Measurements from ENCODE around the gene PIAS1.

Gene PIAS1

DNA sequence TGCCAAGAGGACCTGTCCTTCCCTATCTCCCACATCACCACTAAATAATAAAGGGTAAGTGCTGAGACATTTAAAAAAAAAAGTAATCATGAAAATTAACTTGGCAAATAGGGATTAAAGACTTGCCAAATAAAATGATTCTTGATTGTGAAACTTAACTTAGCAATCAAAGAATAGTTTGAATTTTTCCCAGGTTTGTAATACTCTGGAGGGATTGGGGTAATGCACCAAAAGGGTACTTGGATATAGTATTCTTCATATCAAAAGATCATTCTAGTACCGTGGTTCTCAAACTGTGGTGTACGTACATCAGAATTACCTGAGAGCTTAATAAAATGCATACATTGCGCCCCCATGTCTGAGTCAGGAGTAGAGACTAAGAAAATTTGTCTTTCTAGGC, 122.5 kb downstream of the PIAS1 start:
- DNase-seq (ENCODE audit: low read depth in 2 of 2, low spot score in 1 of 2): no peak

DNA sequence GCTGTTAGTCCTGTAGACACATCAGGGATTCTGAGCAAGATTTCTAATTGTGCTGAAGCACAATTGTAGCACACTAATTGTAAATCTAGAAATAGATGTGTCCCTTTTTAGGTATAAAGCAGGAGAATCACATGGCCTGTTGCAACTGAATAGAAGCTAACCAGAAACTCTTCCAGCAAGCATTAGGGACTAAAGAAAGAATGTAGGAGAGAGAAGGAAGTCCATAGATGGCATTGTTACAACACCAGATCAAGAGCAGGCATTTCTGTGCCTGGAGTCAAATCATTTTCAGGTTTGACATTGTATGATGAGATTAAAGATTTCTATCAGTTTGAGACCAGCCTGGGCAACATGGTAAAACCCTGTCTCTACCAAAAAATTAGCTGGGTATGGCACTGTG, 123.6 kb downstream of the PIAS1 start:
- no peak for DNase-seq (ENCODE audit: low read depth in 2 of 2, low spot score in 1 of 2)

DNA sequence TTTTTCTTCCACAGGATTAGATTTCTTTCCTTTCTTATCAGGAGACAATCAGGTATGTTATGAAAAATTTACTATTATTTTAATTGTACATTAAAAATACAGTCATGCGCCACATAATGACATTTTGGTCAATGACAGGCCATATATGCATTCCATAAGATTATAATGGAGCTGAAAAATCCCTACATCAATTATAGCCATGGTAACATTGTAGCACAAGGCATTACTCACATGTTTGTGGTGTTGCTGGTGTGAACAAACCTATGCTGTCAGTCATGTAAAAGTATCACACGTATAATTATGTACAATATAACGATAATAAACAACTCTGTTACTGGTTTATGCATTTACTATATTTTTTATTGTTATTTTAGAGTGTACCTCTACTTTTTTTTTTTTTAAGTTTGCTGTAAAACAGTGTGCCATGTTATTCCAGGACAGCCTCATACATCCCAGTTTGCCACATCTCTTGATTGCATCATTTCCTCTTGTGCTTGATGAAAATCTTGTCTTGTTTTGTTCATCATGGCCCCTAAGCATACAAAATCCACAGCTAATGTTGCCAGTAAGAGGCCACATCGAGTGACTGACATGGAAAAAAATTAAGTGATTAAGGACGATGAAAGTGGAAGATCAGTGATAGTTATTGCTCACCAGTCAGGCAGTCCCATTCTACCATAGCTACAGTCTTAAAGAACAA, 129.7 kb downstream of the PIAS1 start:
- DNase-seq (ENCODE audit: low read depth in 2 of 2, low spot score in 1 of 2): no peak

DNA sequence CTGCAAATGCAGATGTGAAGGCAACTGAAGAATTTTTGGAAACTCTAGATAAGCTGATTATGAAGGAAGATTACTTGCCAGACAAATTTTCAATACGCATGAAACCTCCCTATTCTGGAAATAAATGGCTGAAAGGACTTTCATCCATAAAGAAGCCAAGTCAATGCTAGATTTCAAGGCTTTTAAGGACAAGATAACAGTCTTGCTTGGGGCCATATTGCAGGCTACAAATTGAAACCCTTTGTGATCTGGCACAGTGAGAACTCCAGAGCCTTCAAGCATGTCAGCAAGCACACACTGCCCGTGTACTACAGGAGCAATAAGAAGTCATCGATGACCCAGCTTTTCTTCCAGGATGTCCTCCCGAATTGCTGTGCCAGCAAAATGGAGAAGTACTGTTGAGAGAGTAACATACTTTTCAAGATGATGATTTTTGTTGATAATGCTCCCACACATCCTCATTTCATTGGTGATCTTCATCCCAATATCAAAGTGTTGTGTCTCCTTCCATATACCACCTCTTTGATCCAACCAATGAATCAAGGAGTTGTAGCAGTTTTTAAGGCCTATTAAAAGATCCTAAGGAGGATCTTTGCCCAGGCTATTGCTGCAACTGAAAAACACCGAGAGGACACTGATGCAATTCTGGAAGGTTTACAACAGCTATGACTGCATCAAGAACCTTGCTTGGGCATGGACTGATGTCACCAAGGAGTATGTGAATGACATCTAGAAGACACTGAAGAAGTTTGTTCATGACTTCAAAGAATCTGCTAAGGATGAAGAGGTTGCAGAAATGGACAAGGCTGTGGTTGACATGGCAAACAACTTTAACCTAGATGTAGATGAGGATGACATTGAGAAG, 130.7 kb downstream of the PIAS1 start:
- DNase-seq (ENCODE audit: low read depth in 2 of 2, low spot score in 1 of 2): no peak

DNA sequence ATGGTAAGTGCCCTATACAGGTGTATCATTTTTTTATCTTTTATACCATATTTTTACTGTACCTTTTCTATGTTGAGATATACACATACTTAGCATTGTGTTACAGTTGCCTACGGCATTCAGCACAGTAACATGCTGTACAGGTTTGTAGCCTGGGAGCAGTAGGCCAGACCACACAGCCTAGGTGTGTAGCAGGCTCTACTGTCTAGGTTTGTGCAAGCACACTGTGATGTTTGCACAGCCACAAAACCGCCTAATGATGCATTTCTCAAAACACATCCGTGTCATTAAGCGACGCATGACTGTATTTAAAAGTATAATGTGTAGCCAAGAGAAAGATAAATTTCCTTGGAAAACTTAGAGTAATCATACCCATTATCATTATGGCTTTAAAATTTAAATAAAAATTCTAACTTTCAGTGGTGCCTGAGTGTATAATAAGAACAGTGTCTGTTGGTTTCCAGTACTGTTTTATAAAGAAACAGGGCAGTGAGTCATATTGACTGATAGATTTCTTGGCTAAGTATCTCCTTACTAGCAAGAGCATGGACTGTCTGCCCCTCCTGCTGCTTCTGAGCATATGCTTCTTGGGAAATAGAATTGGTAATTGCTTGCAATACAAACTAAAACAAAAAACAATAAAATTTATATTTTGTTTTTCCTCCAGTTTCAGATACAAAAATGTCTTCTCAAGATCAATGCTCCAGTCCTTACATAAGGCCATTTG, 132.7 kb downstream of the PIAS1 start:
- no peak for DNase-seq (ENCODE audit: low read depth in 2 of 2, low spot score in 1 of 2)

DNA sequence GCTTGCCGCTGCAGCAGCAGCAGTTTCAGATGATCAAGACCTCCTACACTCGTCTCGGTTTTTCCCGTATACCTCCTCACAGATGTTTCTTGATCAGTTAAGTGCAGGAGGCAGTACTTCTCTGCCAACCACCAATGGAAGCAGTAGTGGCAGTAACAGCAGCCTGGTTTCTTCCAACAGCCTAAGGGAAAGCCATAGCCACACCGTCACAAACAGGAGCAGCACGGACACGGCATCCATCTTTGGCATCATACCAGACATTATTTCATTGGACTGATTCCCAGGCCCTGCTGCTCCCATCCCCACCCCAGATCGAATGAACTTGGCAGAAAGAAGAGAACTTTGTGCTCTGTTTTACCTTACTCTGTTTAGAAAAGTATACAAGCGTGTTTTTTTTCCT, 133.4 kb downstream of the PIAS1 start:
- DNase-seq (ENCODE audit: low read depth in 2 of 2, low spot score in 1 of 2): no peak

DNA sequence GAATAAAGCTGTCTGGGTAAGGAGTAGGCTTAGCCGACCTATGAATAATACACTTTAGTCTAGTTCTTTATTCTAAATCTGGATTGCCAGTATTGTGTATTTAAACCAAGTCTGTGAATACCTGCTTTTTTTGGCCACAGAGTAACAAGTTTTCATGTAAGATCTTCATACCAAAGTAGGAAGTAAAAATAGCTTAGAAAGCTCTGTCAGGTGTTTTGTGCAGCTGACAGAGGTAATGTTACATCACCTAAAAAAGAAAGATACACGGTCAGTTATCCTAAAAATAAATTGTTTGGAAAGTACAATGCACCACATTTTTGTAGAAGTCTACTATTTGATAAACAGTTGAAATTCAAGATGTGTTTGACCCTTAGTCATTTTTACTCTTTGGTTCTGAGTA, 134.5 kb downstream of the PIAS1 start:
- no peak for DNase-seq (ENCODE audit: low read depth in 2 of 2, low spot score in 1 of 2)

DNA sequence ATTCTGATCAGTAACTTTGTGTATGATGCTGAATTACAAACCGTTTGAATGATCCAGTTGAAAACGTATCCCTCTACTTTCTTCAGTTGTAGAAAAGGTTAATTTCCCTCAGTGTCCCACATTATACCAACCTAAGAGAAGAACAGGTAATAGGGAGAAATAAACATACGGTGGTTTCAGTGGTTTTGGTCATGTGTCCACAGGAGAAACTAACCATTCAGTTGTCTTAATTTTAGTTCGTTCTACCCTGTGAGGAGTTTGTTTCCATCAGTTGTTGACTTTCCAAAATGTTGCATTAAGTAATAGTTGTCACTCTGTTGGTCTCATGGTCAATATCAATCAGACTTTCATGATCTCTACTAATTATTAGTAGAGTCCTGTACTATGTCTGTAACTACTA, 135.9 kb downstream of the PIAS1 start:
- DNase-seq (ENCODE audit: low read depth in 2 of 2, low spot score in 1 of 2): no peak

DNA sequence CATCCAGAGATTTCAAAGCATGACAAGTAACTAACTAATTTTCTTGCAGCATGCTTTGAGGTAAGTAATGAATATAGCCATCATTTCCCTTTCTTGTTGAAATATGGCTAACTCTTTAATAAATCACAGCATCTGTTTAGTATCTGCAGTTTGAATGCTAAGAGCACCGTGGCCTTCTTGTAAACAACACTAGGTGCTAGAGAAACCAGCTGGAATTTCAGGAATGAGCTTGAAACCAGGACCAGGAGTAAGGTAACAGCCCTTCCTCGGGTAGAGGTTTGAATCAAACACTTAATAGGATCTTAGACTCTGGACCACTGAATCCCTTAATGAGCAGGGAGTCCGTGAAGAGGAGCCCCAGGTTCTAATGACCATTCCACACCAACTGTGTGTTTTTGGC, 137.4 kb downstream of the PIAS1 start:
- DNase-seq (ENCODE audit: low read depth in 2 of 2, low spot score in 1 of 2): no peak

DNA sequence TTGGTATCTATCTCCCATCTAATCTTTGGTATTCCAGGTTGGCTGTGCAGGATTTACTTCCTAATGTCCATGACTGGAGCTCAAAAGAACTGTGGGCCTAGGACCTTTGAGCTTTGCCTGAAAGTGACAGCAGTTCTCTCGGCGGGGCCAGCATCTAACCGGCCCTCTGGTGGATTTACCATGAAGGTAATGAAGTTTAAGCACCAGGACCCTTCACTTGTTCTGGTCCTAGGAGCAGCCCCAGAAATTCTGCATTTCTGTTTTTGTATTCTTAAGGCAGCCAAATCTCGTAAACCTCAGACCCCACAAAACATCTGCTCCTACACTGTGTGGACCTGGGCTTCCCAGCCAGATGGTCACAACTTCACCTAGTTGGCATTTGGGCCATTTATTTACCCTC, 138.0 kb downstream of the PIAS1 start:
- DNase-seq (ENCODE audit: low read depth in 2 of 2, low spot score in 1 of 2): no peak

DNA sequence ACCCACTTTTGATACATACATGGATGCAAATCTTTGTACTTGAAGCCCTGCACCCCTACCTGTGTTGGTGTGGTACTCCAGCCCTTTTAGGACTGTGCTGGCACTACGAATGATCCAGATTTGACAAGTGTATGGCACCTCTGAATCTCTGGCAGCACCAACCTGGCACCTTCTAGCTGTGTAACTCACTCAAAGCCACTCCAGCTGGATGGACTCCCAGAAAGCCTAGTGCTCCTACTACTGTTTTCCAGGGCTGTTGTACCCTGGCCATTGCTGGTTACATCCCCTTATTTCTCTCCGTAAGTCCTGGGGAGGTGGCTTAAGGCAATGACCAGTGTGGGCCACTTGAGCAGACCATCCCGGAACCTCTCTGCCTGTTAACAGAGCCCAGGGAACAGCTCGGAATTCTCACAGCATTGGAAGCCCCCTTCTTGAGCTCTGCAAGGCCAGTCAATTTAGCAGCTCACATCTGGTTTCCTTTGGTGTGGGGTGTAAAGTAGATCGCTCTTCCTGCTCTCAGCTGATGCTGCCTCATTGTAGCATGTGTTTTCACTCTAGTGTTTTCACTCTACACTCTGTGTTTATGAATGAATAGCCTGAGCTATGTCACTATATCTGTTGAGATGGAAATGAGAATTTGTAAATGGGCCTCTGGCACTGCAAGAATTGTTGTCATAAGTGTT, 138.8 kb downstream of the PIAS1 start:
- DNase-seq (ENCODE audit: low read depth in 2 of 2, low spot score in 1 of 2): no peak

DNA sequence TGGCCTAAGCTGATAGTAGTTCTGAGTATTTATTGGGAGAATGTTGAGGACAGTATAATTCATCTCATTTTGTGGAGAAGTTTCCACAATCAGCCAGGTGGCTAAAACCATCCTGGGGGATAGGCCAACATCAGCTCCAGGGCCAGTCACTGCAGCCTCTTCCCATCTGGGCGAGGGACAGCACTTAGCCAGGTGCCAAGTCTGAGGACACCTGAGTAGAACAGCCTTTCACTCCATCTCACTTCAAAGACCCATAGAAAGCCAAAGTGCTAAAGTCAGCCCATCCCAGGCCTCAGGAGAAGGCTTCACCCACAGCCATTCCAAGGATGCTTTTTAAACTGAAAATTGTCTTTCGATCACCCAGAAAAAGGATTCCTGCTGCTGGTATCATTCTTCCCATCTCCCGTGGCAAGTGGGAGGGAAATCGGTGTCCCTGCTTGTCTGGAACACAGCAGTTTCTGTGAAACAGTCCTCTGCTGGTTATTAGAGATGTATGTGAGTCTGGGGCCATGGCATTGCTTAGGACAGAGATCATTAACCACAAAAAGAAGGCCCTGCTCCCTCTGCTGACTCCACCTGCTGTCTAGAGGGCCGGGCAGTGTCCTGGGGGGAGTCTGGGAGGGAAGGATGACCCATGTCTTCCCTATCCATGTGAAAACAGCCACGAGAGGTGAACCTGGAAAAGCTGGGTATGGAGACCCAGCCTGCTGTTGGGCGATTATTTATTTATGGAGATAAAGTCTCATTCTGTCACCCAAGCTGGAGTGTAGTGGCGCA, 141.4 kb downstream of the PIAS1 start:
- no peak for DNase-seq (ENCODE audit: low read depth in 2 of 2, low spot score in 1 of 2)

DNA sequence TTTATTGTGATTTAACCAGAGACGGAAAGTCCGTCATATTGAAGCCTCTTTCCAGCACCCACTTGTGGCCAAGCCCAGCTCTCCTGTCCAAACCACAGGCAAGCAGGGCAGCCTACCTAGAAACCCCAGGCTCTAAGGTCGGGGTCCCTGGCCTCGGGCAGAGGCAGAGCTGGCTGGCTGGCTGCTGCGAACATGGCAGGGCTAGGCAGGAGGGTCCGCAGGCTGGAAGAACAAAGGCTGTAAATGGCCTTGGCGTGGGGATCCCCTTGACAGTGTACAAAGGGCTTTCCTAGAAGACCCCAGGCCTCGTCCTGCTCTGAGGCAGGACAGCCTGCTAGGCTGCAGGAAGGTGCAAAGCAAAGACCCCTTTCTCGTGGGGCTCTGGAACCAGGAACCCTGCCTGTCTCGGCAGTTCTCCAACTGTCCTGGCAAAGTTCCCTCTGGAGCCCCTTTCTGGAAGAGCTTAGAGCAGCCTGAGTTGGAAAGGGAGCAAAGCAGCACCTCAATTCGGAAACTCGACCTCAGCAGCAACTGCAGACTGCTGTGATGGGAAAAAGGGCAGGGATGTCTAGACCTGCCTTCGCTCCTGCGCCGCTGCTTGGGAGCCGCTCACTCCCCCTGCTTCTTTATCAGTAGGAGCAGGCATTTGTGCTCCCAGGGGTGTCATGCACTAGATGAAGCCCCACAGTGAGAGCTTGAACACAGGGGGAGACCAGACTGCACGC, 142.5 kb downstream of the PIAS1 start:
- DNase-seq (ENCODE audit: low read depth in 2 of 2, low spot score in 1 of 2): no peak

DNA sequence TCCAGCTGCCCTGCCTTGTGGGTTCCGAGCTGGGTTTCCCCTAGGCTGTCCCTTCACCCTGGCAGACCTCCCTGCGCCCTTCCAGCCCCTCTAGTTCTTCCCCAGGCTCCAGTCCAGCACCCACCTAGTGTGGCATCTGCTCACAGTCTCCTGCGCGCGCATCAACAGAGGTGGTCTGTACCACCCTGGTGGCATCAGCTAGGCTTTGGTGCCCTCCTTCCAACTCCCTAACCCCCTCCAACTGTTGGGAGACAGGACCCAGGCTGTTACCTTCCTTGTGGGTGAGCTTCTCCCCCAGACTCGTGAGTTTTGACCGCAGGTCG, 143.0 kb downstream of the PIAS1 start:
- DNase-seq (ENCODE audit: low read depth in 2 of 2, low spot score in 1 of 2): no peak

DNA sequence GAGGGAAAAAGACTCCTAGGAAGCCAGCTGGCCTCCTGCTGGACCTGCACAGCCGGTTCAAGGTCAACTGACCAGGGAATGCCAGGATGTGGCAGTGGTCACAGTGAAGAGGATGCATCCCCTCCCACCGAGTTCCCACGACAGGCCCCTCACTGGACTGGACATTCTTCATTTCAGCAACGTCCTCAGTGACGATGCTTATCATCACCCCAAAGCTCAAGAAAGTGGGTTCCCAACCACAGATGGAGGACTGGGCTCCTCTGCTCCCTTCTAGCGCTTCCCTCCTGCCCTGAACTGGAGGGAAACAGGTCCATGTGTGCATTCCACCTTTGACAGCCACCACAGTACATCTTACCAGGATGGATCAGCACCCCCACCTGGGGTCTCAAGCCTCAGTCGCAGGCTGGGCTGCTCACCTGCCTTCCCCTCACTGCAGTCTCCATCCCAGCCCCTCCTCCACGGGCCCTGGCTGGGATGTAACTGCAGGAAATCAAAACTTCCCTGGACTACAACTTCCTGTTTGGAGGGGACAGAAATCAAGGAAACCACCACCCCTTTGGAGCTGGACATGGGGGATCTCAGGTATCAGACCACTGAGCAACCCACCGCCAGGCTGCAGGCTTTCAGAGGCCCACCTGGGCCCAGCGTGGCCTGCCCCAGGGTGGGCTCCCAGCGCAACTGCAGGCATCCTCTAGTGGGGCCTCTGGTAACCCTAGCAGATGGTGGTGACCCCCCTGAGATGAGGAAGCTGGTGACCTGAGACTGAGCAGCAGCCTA, 143.7 kb downstream of the PIAS1 start:
- DNase-seq (ENCODE audit: low read depth in 2 of 2, low spot score in 1 of 2): no peak

DNA sequence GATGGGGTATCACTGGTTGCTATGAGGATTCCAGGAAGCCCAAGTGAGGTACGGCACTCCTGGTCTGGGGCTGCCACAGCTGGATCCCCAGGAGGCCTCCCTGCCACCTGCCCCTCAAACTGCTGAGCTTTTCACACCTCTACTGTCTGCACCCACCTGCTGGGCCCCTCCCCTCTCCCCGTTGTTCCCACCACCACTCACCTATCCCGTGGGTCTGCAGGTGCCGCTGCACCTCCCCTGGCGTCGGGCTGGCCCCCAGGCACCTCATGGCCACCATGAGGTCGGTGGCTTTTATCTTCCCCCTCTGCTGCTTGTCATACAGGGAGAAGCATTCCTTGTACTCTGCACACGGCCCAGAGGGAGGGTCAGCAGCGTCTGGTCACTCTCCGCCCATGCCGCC, 145.2 kb downstream of the PIAS1 start:
- no peak for DNase-seq (ENCODE audit: low read depth in 2 of 2, low spot score in 1 of 2)

DNA sequence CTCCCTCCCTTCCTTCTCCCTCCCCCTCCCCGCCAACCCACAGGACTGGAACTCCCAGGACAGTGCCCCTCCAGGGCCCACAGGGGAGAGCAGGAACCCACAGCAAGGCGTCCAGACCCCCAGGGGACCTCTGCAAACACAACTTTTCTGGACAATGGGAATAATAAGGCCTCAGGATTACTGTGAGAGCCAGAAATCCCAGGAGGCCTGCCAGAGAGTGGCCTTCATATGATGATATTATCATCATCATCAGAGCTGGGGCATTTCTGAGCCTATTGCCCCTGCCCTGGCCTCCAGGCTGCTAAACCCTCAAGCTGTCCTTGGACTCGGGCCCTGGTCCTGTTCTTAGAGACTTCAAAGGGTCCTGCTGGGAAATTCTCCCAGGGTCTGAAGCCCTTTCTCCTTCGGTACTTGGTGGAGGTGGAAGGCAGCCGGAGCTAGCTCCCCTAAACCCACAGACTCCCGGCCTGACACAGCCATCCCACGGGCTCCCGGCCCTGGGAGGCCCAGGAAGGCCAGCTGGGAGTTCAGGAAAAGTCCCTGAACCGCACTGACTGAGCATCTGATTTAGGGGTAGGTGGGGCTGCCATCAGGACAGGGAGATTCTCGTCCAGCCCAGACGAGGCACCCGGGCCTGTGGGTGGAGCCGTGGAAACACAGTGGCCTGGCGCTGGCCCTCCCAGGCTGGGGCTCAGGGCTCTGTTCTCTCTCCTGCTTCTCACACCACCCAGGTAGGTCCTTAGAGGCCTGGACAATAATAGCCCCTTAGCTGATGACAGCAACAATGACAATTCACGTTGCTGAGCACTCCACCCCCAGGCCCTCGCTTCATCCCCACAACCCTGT, 146.1 kb downstream of the PIAS1 start:
- no peak for DNase-seq (ENCODE audit: low read depth in 2 of 2, low spot score in 1 of 2)

DNA sequence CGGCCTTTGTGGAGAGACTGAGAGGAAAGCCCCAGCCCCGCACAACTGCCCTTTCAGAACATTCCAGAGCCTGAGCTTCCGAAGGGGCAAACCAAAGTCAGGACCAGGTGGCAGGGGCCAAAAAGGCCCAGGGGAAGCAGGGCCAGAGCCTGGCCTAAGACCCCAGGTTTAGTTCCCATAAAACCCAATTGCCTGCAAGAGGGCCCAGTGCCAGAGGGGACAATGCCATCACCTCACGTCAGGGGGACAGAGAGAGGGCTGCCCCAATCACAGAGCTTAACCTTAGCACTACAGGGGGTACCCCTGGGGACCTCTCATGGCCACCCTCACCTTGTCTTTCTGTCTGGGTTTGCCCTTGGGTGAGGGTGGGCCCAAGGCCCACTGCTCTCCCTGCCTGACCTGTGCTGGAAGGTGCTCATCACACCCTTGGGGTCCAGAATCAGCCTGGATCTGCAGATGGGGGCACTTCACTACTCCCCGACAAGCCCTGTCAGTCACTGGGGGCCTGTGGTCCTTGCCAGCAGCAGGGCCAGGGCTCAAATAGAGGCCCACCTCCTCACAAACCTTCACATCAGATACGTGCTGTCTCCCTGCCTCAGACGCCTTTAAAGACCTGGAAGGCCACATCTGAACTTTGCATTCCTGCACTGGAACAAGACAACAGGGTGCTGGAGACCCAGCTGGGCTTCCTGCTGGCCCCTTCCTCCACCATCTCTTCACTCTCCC, 147.2 kb downstream of the PIAS1 start:
- DNase-seq (ENCODE audit: low read depth in 2 of 2, low spot score in 1 of 2): no peak

All from stimulated activated CD8-positive, alpha-beta memory T cell treated with anti-CD3 and anti-CD28 coated beads, Interleukin-4, amount 100 ng/mL, for 4 hours (primary cell).